ENCODE measurements around the gene TMEM80.

GRCh38 chr11:691710-692590, 3.7 kb upstream of the TMEM80 start:
- TF ChIP-seq CTCF (IDR thresholded peaks at IDR 0.05 in 2 of 3, conservative IDR thresholded peaks at IDR 0.05 in 1 of 3; ENCODE audit: control insufficient read depth in 2 of 3, extremely low read depth in 1 of 3, insufficient read depth in 1 of 3, low read depth in 3 of 3, low read length in 3 of 3) (no peak), CHD2 (IDR thresholded peaks at IDR 0.05; ENCODE audit: borderline replicate concordance, low read depth, low read length) (no peak), EP300 (IDR thresholded peaks at IDR 0.05; ENCODE audit: borderline replicate concordance in 1 of 2, control insufficient read depth in 1 of 2, low read depth in 2 of 2, low read length in 2 of 2) (no peak), NFYB (IDR thresholded peaks at IDR 0.05; ENCODE audit: insufficient read depth, low read depth, low read length) (no peak), HDAC2 (IDR thresholded peaks at IDR 0.05) (no peak), POLR2AphosphoS2 (IDR thresholded peaks at IDR 0.05; ENCODE audit: low read depth, low read length) (no peak), EGR1 (IDR thresholded peaks at IDR 0.05; ENCODE audit: borderline replicate concordance in 1 of 2, low read depth in 2 of 2, low read length in 2 of 2) (no peak), SREBF1 (IDR thresholded peaks at IDR 0.05; ENCODE audit: low read length) (no peak), MYC (IDR thresholded peaks at IDR 0.05; ENCODE audit: insufficient read depth, insufficient read length, insufficient replicate concordance, low read length, severe bottlenecking) (no peak), MXI1 (IDR thresholded peaks at IDR 0.05; ENCODE audit: low read depth, low read length) (no peak), NFXL1 (IDR thresholded peaks at IDR 0.05; ENCODE audit: borderline replicate concordance) (no peak), USF2 (IDR thresholded peaks at IDR 0.05; ENCODE audit: borderline replicate concordance, low read depth, low read length) (no peak), SP1 (IDR thresholded peaks at IDR 0.05; ENCODE audit: low read depth, low read length) (no peak), YY1 (IDR thresholded peaks at IDR 0.05; ENCODE audit: low read depth, low read length) (no peak)

Data from GM12878 (cell line).